Measurements from ENCODE around the gene PARVB. TPM values are rescaled to one million over a fixed set of nuclear protein-coding genes. Genes with fewer than 3 reads are reported as not detected.

PARVB gene
- total and polyA plus RNA-seq, 9 of the 15 experiments (the other 6 are each of a cell fraction or from before 2014, with no cell fraction given), result 1.1 to 59.2 (median 29.2) TPM

DNA sequence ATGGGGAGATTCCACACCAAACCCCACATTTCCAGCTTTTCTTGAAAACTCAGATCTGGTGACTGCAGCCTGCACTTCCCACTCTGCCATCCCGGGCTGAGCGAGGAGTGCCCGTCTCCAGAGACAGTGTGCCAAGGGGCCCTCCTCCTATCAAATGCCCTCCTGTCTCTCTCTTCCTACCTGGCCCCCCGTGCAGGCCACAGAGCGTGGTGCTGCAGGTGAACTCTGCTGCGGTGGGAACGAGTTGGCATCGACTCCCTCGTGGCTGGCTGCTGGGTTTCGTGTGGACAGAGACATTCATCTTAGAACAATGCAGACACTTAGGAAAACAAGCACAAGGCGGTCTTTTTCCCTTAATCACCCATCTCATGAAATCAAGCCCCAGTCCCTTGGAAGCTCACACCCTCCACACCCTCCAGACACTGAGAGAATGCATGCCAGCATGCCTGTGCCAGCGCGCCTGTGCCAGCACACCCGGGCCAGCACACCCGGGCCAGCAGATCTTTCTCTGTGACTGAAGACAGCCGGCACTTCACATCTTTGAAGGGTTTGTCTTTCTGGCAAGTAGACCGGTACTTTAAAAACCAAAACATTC, 65.0 kb downstream of the PARVB start:
- Histone ChIP-seq H3K4me3 (no peak overlapping the region), H3K27ac (ENCODE audit: extremely low read depth, low read depth, low read length) (no peak overlapping the region), H3K4me1 (replicated peaks in 1 of 2; ENCODE audit: control insufficient read depth in 2 of 2, insufficient read depth in 2 of 2, low read length in 2 of 2) (no peaks in the 10 kb centered on the region; a peak in 1 of 5 replicates), H3K79me2 (ENCODE audit: control insufficient read depth, insufficient read depth, low read length) (no peaks in the 10 kb centered on the region), H3K4me2 (ENCODE audit: insufficient read depth, low read length) (no peak overlapping the region), H3K27me3 (ENCODE audit: control insufficient read depth in 2 of 2, insufficient read depth in 2 of 2, low read length in 2 of 2) (no peaks in the 10 kb centered on the region), H4K20me1 (replicated peaks; ENCODE audit: control insufficient read depth, insufficient read depth, low read length) (no peaks in the 10 kb centered on the region), H3K9me3 (replicated peaks; ENCODE audit: control insufficient read depth, insufficient read depth, low read depth, low read length) (no peaks in the 10 kb centered on the region), H3K9me1 (ENCODE audit: control insufficient read depth, insufficient read depth, low read length) (no peaks in the 10 kb centered on the region), H2AFZ (ENCODE audit: low read depth, low read length) (no peak overlapping the region), H3K9ac (ENCODE audit: insufficient read depth in 1 of 2, low read depth in 2 of 2, low read length in 2 of 2) (no peak overlapping the region), H3K36me3 (ENCODE audit: control insufficient read depth, insufficient read depth, low read length) (0 out of 3 replicates have a peak, but pooled peaks cover 2% of the 10 kb centered on the region)
- intact Hi-C loops (cut with micrococcal nuclease) (loop anchor here (10.0 kb wide), 1 partner anchor 536 kb away; no protein-coding TSS in a partner anchor), in situ Hi-C loops (cut with MboI) (no loop called here)
- WGBS (ENCODE audit: insufficient coverage, low coverage, missing lambda C conversion rate), result 93% methylated on average over 8 of the region's 17 CpGs
- FAIRE-seq (no peak), ATAC-seq (no peak), DNase-seq (ENCODE audit: extremely low read depth in 1 of 4, low spot score in 3 of 4) (no peak)
- BruUV-seq (replicated peaks), result no TSS peak
- TF ChIP-seq HDAC2 (IDR thresholded peaks at IDR 0.05), result no peak
- TF ChIP-seq ILF3 (IDR thresholded peaks at IDR 0.05; ENCODE audit: borderline replicate concordance), result no peak
- no peak for TF ChIP-seq LEF1 (IDR thresholded peaks at IDR 0.05)
- TF ChIP-seq E2F4 (CRISPR knock-in tag; IDR thresholded peaks at IDR 0.05; ENCODE audit: low read depth), result no peak
- no peak for TF ChIP-seq TRIM24 (IDR thresholded peaks at IDR 0.05)
- TF ChIP-seq, protein P1, sequence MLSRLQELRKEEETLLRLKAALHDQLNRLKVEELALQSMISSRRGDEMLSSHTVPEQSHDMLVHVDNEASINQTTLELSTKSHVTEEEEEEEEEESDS (CRISPR knock-in tag; IDR thresholded peaks at IDR 0.05), result no peak
- no peak for TF ChIP-seq NFIX (CRISPR knock-in tag; IDR thresholded peaks at IDR 0.05; ENCODE audit: low read depth)
- TF ChIP-seq ZNF146 (CRISPR knock-in tag; IDR thresholded peaks at IDR 0.05; ENCODE audit: unreplicated experiment), result no peak
- TF ChIP-seq PHF21A (IDR thresholded peaks at IDR 0.05; ENCODE audit: borderline replicate concordance, low read depth), result no peak
- ChIA-PET CTCF (ENCODE audit: low intra/inter-chr PET ratio) (no interaction called here), POLR2A (no interaction called here)
